ENCODE measurements around the gene HMOX2. TPM values are rescaled to one million over a fixed set of nuclear protein-coding genes. Genes with fewer than 3 reads are reported as not detected.
A peak's percentile ranks its signal among the peaks of the same experiment; 100 is the strongest.

HMOX2 gene
- total RNA-seq, 4 donors from 2014 or later, result 21.7 to 30.0 (median 28.4) TPM

GRCh38 chr16:4513881-4514280 is 37.7 kb downstream of the HMOX2 start:
- H3K4me1 ChIP-seq, result peaks cover 6 to 36% of the 10 kb centered on the region in 2 donors
- ATAC-seq (no peak), DNase-seq (no peak)
- no peak overlapping the region for H3K4me3 ChIP-seq
- intact Hi-C loops (cut with DNase I; ENCODE audit: low total_unique reads) (no loop called here), in situ Hi-C loops (cut with MboI; ENCODE audit: low sequenced_read_pairs in 4 of 4) (loop anchor here in 1 of 4 donors (25.0 kb wide), 1 partner anchor 98 kb away; the partner anchor contains the start of genes MGRN1 and UBALD1)
- H3K36me3 ChIP-seq, result peaks cover 0 to 45% of the 10 kb centered on the region in 2 donors
- H3K9me3 ChIP-seq, result no peaks in the 10 kb centered on the region
- TF ChIP-seq CTCF (IDR thresholded peaks at IDR 0.05 in 4 of 5, conservative IDR thresholded peaks at IDR 0.05 in 1 of 5) (no peak), POLR2A (IDR thresholded peaks at IDR 0.05) (no peak)
- H3K27ac ChIP-seq, result peak overlapping the region in 3 of 4 donors; percentile 38 to 69 (median 46)
- no peaks in the 10 kb centered on the region for H3K27me3 ChIP-seq

- no peaks in the 10 kb centered on the region for H3K9me3 ChIP-seq
- H3K4me3 ChIP-seq, result no peak overlapping the region
- H3K36me3 ChIP-seq, result peaks cover 0 to 38% of the 10 kb centered on the region in 2 donors
- H3K4me1 ChIP-seq, result peaks cover 11 to 38% of the 10 kb centered on the region in 2 donors
- no peaks in the 10 kb centered on the region for H3K27me3 ChIP-seq
- DNase-seq, result no peak
- ATAC-seq, result no peak
- intact Hi-C loops (cut with DNase I; ENCODE audit: low total_unique reads) (no loop called here), in situ Hi-C loops (cut with MboI; ENCODE audit: low sequenced_read_pairs in 4 of 4) (loop anchor here in 1 of 4 donors (25.0 kb wide), 1 partner anchor 98 kb away; the partner anchor contains the start of genes MGRN1 and UBALD1)
- no peak for TF ChIP-seq POLR2A (IDR thresholded peaks at IDR 0.05)
- TF ChIP-seq CTCF (IDR thresholded peaks at IDR 0.05 in 4 of 5, conservative IDR thresholded peaks at IDR 0.05 in 1 of 5), result no peak
- peak overlapping the region; percentile 38 to 69 (median 48) for H3K27ac ChIP-seq
Measured at GRCh38 chr16:4514606-4515005, 38.4 kb downstream of the HMOX2 start.

GRCh38 chr16:4515611-4516233 is 39.5 kb downstream of the HMOX2 start:
- Histone ChIP-seq H3K27me3 (no peaks in the 10 kb centered on the region), H3K27ac (peak overlapping the region in 3 of 4 donors; percentile 38 to 69 (median 46)), H3K36me3 (peaks cover 0 to 27% of the 10 kb centered on the region in 2 donors), H3K4me3 (no peak overlapping the region), H3K4me1 (peaks cover 11 to 48% of the 10 kb centered on the region in 2 donors), H3K9me3 (no peaks in the 10 kb centered on the region)
- no peak for DNase-seq
- TF ChIP-seq CTCF (IDR thresholded peaks at IDR 0.05 in 4 of 5, conservative IDR thresholded peaks at IDR 0.05 in 1 of 5), result no peak
- intact Hi-C loops (cut with DNase I; ENCODE audit: low total_unique reads) (no loop called here), in situ Hi-C loops (cut with MboI; ENCODE audit: low sequenced_read_pairs in 4 of 4) (loop anchor here in 1 of 4 donors (25.0 kb wide), 1 partner anchor 97 kb away; the partner anchor contains the start of genes MGRN1 and UBALD1)
- no peak for ATAC-seq

- Histone ChIP-seq H3K27ac (no peak overlapping the region), H3K4me3 (no peak overlapping the region), H3K27me3 (no peaks in the 10 kb centered on the region), H3K9me3 (no peaks in the 10 kb centered on the region), H3K36me3 (peaks cover 0 to 5% of the 10 kb centered on the region in 2 donors), H3K4me1 (peaks cover 29 to 69% of the 10 kb centered on the region in 2 donors)
- no peak for DNase-seq
- no peak for TF ChIP-seq POLR2A (IDR thresholded peaks at IDR 0.05)
- peak; percentile 22 to 62 (median 52) for TF ChIP-seq CTCF (IDR thresholded peaks at IDR 0.05 in 4 of 5, conservative IDR thresholded peaks at IDR 0.05 in 1 of 5)
- in situ Hi-C loops (cut with MboI; ENCODE audit: low sequenced_read_pairs in 4 of 4) (loop anchor here in 1 of 4 donors (25.0 kb wide), 1 partner anchor 94 kb away; the partner anchor contains the start of genes MGRN1 and UBALD1), intact Hi-C loops (cut with DNase I; ENCODE audit: low total_unique reads) (loop anchor here (1.0 kb wide), 2 partner anchors 29 to 31 kb away; no protein-coding TSS in a partner anchor)
- ATAC-seq, result no peak
Measured at GRCh38 chr16:4517812-4518680, 41.8 kb downstream of the HMOX2 start.
